ENCODE measurements around the gene ADRB2. TPM values are rescaled to one million over a fixed set of nuclear protein-coding genes. Genes with fewer than 3 reads are reported as not detected.

The ADRB2 gene
- total RNA-seq, 6 experiments from 2014 or later, result 0.99 to 2.8 (median 1.8) TPM

GRCh38 chr5:148785223-148785622, 41.2 kb upstream of the ADRB2 start:
- Histone ChIP-seq H3K4me1 (no peaks in the 10 kb centered on the region), H3K9me3 (no peaks in the 10 kb centered on the region), H3K4me3 (no peak overlapping the region), H3K36me3 (no peaks in the 10 kb centered on the region), H3K27me3 (no peaks in the 10 kb centered on the region), H3K27ac (no peak overlapping the region)
- TF ChIP-seq POLR2A (IDR thresholded peaks at IDR 0.05) (no peak), CTCF (IDR thresholded peaks at IDR 0.05) (no peak)
- intact Hi-C loops (cut with DNase I), result no loop called here
- ATAC-seq, result no peak
- DNase-seq, result no peak

GRCh38 chr5:148786456-148786855, 40.0 kb upstream of the ADRB2 start:
- DNase-seq, result no peak
- Histone ChIP-seq H3K36me3 (no peaks in the 10 kb centered on the region), H3K9me3 (no peaks in the 10 kb centered on the region), H3K27ac (no peak overlapping the region), H3K4me3 (no peak overlapping the region), H3K27me3 (no peaks in the 10 kb centered on the region), H3K4me1 (no peaks in the 10 kb centered on the region)
- ATAC-seq, result no peak
- intact Hi-C loops (cut with DNase I), result no loop called here
- TF ChIP-seq POLR2A (IDR thresholded peaks at IDR 0.05), result no peak
- no peak for TF ChIP-seq CTCF (IDR thresholded peaks at IDR 0.05)

- Histone ChIP-seq H3K4me1 (no peaks in the 10 kb centered on the region), H3K27me3 (no peaks in the 10 kb centered on the region), H3K36me3 (no peaks in the 10 kb centered on the region), H3K27ac (no peak overlapping the region), H3K4me3 (no peak overlapping the region), H3K9me3 (no peaks in the 10 kb centered on the region)
- DNase-seq, result no peak
- WGBS (ENCODE audit: insufficient coverage, low coverage, low lambda C conversion rate, missing lambda C conversion rate), result 79% methylated on average over 3 of the region's 6 CpGs
- intact Hi-C loops (cut with DNase I), result no loop called here
- no peak for ATAC-seq
- no peak for TF ChIP-seq POLR2A (IDR thresholded peaks at IDR 0.05)
- TF ChIP-seq CTCF (IDR thresholded peaks at IDR 0.05), result no peak
These were observed 37.8 kb upstream of the ADRB2 start for GRCh38 chr5:148788636-148789035.

GRCh38 chr5:148790545-148791333, 35.7 kb upstream of the ADRB2 start:
- H3K4me1 ChIP-seq, result no peaks in the 10 kb centered on the region
- H3K4me3 ChIP-seq, result no peak overlapping the region
- TF ChIP-seq CTCF (IDR thresholded peaks at IDR 0.05), result no peak
- TF ChIP-seq POLR2A (IDR thresholded peaks at IDR 0.05), result no peak
- ATAC-seq, result no peak
- WGBS (ENCODE audit: insufficient coverage, low coverage, low lambda C conversion rate, missing lambda C conversion rate), result 90% methylated on average over 8 of the region's 8 CpGs
- no peaks in the 10 kb centered on the region for H3K9me3 ChIP-seq
- DNase-seq, result no peak
- no peak overlapping the region for H3K27ac ChIP-seq
- no peaks in the 10 kb centered on the region for H3K27me3 ChIP-seq
- H3K36me3 ChIP-seq, result no peaks in the 10 kb centered on the region
- intact Hi-C loops (cut with DNase I), result no loop called here

GRCh38 chr5:148791334-148791667, 35.1 kb upstream of the ADRB2 start:
- H3K4me1 ChIP-seq, result no peaks in the 10 kb centered on the region
- no peak for DNase-seq
- H3K27ac ChIP-seq, result no peak overlapping the region
- no peak for TF ChIP-seq CTCF (IDR thresholded peaks at IDR 0.05)
- TF ChIP-seq POLR2A (IDR thresholded peaks at IDR 0.05), result no peak
- no peak for ATAC-seq
- H3K27me3 ChIP-seq, result no peaks in the 10 kb centered on the region
- H3K4me3 ChIP-seq, result no peak overlapping the region
- no peaks in the 10 kb centered on the region for H3K9me3 ChIP-seq
- no peaks in the 10 kb centered on the region for H3K36me3 ChIP-seq
- intact Hi-C loops (cut with DNase I), result no loop called here

Measured in right lobe of liver (tissue), 6 donors.